GM10847 (cell line): ENCODE data around the gene TMPRSS3.

ENCODE experiments used
- POLR2A ChIP-seq: IDR thresholded peaks from 2 replicates; pipeline ENCODE4 v1.6.1; 2011; ENCODE audit not compliant: insufficient read length; ENCODE audit errors: extremely low read depth

The TMPRSS3 gene

DNA sequence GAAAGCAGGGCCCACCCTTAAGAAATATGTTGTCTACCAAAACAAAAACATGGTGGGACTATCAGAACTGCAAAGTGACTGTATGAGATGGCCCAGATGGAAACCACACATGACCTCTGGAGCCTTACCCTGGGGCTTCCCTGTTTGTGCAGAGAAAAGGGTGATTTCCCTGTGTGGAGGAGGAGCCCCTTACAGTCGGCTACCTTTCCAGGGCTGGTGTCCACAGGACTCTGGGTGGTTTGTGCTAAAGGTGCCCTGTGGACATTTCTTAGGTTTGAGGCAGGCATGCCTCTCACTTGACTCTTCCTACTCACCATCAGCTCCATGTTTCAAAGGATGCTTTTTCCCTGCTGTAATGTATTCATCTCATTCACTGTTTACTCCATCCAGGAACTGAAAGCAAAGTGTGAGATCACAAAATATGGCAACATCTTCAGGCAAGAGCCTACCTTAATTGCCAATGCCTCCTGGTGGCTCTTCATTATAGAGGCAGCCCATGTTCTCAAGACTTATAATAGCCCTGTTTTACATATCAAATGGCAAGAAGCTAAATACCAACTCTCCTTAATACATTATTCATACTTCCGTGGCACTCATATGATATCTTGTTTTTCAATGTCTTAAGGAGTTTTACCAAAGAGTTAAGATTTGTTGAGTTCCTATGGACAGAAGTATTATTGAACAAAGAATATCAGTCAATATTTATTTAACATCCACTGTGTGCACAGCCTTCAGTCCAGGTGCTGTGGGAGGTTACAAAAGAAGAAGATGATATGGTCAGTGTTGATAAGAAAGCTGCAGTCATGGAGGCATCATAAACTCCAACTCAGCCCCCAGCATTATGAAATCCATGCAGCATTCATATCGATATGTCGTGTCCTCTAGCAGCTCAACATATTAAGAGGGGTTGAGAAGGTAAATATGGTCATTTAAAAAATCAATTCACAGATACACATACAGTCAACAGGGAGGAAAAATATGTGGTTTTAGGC lies 65.2 kb downstream of the TMPRSS3 start:
- TF ChIP-seq POLR2A: no peak

GRCh38 chr21:42324896-42325295 lies 71.0 kb downstream of the TMPRSS3 start:
- TF ChIP-seq POLR2A: no peak
